GM21723 (cell line): Measurements from ENCODE around the gene MAP3K1.

Experiments
- ATAC-seq: cut with Tn5 transposase; IDR thresholded peaks from one replicate; pipeline ENCODE4 v1.9.1; 2021; ENCODE audit warnings: mild to moderate bottlenecking, moderate library complexity; ENCODE audit not compliant: unreplicated experiment

The MAP3K1 gene

DNA sequence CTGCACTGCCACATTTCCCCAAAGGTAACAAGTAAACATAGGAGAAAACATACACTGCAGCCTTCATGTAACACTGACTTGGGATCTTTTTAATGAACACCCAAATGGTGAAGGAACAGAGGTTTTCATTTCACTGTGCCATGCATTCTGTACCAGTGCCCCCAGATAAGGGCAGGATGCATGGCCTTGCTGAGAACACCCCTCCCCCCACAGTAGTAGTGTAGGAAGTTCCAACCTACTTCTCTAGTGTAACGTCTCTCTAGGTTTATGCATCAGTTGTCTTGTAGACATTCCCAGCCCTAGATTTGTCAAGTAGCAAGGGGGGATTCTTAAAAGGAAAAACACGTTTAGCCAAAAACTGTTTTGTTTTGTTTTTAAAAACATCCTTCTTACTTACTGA is 29.9 kb downstream of the MAP3K1 start:
- ATAC-seq, result no peak

DNA sequence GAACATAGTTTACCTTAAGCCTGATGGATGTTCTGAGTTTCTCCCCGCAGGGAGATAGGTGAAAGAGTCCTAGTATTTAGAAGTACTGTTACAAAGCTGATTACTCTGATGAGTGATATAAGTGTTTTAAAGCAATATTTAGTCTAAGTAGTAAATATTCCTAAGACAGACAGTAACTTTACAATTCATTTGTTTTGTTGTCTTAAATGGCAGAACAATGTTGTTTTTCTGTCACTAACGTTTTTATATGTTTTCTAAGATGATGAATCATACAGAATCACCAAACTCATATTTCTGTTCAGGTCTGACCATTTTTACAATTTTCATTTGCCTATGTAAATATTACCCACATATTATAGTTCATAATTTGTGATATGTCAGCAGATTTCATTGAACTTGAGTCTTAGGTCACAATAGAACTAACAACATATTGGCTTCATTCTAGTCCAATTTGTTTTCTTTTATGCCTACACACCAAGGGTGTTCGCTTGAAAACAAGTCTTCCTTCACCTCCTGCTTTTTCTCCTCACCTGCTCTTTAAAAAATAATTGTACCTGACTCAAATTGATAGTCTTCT is 30.6 kb downstream of the MAP3K1 start:
- no peak for ATAC-seq

DNA sequence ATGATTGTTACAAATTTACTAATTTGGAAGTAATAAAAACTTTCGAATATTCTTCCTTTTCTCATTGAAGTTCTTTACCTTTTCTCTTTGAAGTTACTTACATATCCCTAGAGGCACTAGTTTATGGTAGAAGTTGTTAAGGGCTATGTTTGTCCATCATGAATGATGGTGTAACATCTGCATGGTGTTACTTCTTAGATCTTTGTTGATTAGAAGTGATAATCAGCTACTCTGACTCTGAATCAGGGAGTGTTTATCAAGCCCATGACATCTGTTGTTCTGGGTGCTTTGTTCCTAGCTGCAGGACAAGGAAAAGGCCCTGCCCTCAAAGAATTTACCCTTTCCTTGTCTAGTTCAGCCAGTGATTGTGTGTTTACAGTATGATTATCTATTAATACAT is 32.9 kb downstream of the MAP3K1 start:
- no peak for ATAC-seq

DNA sequence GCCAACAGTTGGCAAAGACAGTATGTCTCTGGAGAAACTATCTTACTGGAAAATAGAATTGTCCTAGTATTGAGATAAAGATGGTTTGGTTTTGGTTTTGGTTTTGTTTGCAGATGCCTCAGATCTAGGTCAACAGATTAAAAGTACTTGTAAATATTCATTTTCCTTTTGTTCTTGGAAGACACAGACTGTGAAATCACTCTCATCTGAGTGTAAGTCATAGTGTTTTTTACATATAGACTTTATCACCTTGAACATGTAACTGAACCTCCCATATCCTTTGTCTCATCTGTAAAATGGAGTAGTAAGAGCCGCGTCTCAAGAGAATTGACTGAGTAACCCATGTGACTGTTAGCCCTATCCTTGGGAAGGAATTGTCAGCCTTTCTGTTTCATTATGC is 34.3 kb downstream of the MAP3K1 start:
- no peak for ATAC-seq

DNA sequence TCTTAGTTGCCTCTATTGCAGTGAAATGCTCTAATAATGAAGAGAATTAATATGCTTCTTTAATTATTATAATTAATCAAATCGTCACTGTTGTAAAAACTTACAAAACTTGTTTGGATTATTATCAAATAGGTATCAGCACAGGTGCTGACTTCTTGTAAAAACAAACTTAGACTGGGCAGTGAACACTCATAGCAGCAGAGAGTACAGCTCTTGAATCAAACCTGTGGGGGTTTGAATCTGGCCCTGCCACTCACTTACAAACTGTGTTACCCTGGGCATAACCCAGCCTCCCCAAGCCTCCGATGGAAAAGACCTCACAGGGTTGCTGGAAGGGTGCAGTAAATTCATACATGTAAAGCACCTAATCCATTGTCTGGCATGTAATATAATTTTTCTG is 35.1 kb downstream of the MAP3K1 start:
- ATAC-seq, result no peak

DNA sequence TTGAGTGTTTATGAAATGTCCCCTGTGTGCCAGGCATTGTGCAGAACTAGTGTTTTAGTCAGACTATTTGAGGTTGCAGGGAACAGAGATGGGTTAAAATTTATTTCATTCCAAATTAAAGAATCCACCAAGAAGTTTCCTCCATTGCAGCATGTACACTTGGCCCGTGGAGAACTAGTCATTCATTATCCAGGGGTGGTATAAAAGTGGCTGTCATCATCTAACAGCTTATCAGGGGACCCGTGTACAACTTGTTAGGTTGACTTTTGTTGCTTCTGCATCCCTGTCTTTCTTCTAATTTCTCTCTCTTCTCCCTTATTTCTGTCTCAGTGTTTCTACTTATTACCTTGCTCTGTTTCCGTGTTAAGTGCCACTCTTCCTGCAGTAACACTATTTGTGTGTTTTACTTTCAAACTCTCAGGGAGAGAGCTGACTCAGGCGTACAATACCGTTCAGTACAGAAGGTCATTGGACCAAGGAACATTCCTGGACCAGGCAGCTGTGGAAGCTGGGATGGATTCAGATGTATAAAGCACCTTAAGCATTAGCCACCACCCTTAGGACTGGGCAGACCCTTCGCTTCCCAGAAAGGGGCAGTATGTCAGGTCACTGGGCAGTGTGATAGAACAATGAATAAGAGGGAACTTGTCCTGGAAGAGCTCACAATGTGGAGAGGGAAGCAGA is 36.1 kb downstream of the MAP3K1 start:
- no peak for ATAC-seq

DNA sequence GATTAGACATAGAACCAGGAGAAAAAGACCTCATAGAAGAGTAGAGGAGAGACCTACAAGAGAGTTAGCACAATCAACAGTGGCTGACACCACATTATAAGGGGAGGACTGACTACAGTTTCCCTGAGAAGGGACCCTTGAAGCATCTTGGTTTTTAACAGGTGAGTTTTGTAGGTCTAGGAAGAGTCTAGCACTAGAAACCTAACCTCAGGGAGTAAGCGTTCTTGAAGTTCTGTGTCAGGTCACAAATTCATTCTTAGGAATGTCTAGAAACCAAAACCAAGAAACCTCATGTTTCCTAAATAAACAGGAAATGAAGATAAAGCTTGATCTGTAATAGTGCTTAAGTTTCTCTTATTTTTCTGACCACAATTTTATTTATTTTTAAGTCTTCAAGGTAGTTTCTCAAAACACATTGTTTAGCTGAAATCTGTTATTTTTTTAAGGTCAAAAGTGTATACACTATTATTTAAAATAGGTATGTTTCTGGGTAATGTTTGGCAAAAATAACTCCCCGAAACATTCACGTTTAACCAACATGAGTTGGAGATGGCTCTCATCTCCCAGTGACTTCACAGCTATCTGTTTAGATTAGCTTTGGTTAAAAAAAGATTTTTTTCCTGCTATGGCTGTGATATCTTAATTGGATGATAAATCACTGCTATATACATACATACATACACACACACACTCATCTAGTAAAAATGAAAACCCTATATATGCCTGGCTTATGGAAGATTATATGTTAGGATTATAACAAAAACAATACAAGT is 37.1 kb downstream of the MAP3K1 start:
- no peak for ATAC-seq

DNA sequence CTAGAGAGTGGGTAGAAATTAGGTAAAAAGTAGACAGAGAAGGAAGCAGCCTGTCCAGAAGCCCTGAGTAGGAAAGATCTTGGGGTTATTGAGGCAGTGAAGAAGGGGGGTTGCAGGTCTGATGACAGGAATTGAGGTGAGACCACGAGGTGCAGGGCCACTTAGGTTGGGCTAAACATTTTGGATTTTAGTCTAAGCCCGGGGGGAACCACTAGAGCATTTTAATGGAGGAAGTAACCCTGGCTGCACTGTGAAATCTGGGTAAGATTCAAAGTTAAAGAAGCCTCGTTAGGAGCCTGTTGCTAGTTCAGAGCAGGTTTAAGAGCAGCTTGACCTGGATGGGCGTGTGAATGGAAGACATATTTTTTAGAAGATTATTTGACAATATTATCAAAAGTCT is 38.3 kb downstream of the MAP3K1 start:
- ATAC-seq, result no peak

DNA sequence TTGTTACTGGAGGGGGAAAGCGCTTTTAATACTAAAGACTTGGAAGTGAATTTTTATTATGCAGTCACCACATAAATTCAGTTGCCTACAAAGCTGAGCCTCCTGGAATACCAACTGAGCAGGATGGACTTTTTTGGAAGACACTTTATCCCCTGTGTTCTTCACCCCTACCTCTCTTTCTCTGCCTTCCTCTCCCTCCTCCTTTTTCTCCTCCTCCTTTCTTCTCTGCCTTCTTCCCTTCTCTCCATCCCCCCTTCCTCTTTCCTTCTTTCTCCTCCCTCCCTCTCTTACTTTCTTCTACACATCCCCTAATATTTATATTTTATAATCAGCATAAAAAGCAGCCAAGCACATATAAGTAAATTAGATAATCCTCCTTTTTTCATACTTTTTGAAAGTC is 39.6 kb downstream of the MAP3K1 start:
- no peak for ATAC-seq

DNA sequence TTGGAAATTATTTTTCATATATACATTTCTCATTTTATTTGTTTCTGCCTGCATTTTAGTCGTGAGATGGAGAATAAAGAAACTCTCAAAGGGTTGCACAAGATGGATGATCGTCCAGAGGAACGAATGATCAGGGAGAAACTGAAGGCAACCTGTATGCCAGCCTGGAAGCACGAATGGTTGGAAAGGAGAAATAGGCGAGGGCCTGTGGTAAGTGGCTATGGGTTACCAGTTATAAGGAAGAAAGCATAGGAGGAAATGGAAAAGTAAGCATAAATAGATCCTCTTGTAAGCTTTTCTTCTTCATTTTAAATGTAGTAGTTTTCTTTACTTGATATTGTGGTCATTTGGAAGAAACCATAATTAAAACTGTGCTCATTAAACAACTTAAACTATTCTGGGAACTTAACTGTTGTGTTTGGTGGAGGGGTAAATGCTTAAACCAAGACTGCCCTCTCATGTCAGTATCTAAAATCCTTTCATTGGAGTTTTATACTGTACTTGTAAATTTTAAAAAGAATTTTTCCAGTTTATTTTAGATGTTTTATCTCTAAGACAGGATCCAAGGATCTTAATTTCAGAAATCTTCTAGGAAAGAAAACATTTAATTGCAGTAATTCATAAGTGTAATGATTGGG is 41.3 kb downstream of the MAP3K1 start:
- no peak for ATAC-seq

DNA sequence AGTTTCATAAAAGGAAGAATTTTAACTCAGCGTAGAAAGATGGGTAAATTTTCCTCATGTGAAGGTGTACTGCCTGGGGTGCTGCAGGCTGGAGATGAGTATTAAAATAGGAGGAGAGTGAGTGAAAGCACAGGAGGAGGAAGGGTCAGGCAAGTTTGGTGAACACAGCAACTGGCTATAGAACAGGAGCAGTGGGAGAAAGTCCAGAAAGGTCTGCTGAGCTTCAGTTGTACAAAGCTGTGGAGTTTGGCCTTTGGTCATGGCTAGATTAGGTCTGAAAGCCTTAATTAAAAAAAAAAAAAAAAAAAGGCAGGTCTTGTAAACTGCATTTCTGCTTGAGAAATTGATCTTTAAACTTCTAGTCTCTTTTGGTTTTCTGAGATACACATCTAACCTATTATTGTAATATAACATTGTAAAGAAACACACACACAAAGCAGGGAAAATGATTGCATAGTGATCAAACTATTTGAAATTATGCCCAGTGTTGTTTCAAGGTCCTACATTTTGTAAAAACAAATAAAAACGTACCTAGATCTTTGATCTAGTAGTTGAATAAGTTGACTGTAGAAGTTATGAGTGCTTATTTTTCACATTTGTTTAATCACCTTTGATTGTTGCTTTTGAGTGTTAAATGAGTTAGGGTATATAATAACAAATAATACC is 43.6 kb downstream of the MAP3K1 start:
- no peak for ATAC-seq

DNA sequence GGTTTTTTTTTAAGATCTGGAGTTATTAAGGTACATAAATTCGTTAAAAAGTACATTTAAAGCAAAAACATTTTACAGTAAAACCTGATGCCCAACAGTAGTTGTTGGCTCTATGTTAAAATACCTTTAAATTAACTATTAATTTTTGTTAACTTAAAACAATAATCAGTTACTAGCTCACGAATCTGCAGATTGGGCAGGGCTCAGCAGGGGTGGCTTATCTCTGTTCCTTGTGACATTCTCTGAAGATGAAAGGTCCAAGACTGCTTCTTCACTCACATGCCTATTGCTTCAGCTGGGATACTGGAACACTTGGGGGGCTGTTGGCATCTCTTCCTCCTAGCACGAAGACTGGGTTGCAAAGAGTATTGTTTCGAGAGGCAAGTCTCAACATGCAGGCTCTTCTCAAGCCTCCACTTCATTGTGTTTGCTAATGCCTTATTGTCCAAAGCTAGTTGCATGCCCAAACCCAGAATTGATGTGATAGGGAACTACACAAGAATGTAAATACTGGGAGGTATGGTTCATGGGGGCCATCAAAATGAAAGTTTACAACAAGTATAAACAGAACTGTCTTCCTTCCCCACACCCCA is 46.6 kb downstream of the MAP3K1 start:
- no peak for ATAC-seq

DNA sequence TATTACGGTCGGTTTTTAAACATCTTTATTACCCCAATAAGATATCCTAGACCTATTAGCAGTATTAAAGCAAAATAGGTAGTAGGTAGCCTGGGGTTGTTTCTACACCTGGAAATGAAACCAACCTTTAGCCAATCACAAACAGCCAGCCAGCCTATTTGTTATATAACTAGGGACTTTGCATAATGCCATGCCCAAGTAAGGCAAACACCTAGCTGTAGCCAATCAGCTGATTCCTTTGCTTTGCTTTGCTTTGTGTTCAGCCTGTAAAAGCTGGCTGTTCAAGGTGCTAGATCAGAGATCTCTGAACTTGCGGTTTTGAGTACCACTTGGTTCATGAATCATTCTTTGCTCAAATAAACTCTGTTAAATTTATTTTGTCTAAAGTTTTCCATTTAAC is 47.6 kb downstream of the MAP3K1 start:
- no peak for ATAC-seq

DNA sequence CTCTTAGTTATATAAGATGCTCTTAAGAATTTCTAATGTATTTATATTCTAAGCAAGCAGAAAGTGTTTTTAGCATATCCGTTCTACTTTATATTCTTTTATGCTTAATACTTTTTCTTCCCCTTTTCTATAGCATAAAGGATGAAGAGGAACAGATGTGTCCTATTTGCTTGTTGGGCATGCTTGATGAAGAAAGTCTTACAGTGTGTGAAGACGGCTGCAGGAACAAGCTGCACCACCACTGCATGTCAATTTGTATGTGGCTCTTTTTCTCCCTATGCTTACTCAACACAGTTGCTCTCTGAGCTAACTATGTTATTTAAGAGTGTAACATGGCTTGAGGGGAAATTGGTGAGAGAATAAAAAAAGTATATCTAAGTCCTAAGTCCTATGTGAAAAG is 56.4 kb downstream of the MAP3K1 start:
- no peak for ATAC-seq

DNA sequence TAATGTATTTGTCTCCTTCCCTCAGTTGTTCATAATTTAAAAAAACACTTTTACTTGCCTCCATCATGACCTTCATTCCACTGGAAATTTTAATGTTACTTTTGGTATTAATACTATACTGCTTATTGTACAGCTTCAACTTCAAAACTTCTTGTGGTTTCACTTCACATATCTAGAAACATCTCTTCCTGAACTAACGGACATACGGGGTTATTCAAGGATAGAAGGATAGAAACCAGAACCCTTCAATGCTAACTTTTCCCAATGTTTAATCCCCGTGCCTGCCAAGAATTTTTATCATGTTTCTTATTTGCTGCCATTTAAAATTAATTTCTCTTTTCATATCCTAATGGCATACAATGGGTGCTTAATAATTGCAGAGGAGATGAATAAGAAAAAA is 57.7 kb downstream of the MAP3K1 start:
- no peak for ATAC-seq

DNA sequence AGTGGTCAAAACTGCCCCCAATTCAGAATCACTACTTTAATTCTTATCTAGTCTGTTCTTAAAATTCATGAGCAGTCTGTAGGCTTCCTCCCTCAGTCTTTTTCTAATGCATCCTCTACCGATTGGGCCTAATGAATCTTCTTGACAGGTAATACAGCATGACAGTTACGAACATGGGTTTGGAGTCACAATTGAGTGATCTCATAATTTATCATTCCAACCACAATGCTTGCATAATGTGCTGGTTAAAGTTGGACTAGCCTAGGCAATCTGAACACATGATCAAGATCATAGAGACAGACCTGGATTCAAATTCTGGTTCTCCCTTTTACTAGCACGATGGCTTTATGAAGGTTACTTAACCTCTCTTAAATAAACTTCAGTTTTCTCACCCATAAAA is 61.0 kb downstream of the MAP3K1 start:
- no peak for ATAC-seq

DNA sequence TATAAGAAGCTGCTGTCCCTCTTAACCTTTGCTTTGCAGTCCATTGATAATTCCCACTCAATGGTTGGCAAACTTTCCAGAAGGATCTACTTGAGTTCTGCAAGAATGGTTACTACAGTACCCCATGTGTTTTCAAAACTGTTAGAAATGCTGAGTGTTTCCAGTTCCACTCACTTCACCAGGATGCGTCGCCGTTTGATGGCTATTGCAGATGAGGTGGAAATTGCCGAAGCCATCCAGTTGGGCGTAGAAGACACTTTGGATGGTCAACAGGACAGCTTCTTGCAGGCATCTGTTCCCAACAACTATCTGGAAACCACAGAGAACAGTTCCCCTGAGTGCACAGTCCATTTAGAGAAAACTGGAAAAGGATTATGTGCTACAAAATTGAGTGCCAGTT is 66.2 kb downstream of the MAP3K1 start:
- ATAC-seq, result no peak

DNA sequence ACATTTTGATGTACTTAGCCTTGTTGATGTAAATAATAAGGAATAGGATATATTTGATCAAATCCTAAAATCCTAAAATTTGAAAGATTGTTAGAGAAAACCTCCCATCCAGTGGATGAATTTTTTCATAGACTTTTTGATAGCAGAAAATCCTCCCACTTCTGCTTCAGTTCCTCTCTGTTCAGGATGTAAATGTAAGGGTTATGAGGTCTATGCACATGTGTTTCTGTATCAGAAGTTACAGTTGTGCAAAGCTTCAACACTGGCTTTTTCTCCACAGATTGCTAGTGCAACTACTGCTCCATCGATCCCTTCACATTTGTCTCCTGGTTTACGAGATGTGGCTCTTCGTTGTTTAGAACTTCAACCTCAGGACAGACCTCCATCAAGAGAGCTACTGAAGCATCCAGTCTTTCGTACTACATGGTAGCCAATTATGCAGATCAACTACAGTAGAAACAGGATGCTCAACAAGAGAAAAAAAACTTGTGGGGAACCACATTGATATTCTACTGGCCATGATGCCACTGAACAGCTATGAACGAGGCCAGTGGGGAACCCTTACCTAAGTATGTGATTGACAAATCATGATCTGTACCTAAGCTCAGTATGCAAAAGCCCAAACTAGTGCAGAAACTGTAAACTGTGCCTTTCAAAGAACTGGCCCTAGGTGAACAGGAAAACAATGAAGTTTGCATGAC is 78.1 kb downstream of the MAP3K1 start:
- no peak for ATAC-seq

DNA sequence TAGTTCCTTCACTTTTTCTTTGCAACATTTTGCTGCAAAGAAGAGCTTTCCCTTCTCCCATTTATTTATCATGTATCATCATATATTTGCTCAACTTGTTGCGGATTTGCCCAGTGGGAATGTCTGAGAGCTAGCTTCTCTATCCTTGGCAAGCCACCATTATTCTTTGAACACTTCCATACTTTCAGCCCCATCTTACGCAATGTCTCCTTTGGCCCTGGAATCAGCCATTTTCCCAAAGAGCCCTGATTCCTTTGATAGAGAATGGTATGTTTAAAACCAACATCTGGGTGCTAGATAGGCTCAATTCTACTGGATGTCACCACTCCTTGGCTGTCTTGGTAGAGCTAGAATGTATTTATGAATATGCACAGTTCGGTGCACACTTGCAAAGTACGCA is 81.4 kb downstream of the MAP3K1 start:
- no peak for ATAC-seq

DNA sequence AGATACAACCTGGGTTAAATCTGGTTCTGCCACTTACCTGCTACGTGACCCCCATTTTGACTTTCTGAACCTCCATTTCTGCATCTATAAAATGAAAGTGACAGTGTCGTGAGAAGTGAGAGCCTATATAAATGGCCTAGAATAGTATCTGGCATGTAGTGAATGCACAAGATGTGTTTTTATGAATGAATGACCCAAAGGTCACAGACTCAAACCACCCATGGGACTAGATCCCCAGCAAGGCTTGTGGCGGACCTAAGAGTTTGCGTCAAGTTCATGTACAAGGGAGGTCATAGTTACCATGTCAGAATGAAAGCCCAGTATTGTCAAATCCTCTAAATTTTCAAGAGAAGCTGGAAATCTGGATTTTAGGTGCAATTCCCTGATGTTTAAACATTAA is 82.9 kb downstream of the MAP3K1 start:
- ATAC-seq, result no peak
